GM19099 (cell line): ENCODE measurements around the gene SLC9A1.

Experiments used
- POLR2A ChIP-seq: IDR thresholded peaks from 3 replicates; pipeline ENCODE4 v1.6.1; 2011; ENCODE audit warnings: low read depth; ENCODE audit not compliant: insufficient read length; ENCODE audit errors: extremely low read depth

The SLC9A1 gene

GRCh38 chr1:27154991-27155781 lies at the start of gene SLC9A1:
SLC9A1 (minus strand) TSS chr1:27155125; CDS start chr1:27154334, 791 bp downstream.
- TF ChIP-seq POLR2A = peak; percentile 100

GRCh38 chr1:27203946-27204345 lies 49.0 kb upstream of the SLC9A1 start:
- TF ChIP-seq POLR2A = no peak

GRCh38 chr1:27201295-27201694 lies 46.4 kb upstream of the SLC9A1 start:
- no peak for TF ChIP-seq POLR2A

- TF ChIP-seq POLR2A = no peak
Observed at GRCh38 chr1:27193194-27193593, 38.3 kb upstream of the SLC9A1 start.

GRCh38 chr1:27192039-27192529 lies 37.2 kb upstream of the SLC9A1 start:
- TF ChIP-seq POLR2A = no peak

- no peak for TF ChIP-seq POLR2A
Observed at GRCh38 chr1:27179979-27180378, 25.1 kb upstream of the SLC9A1 start.

- TF ChIP-seq POLR2A = no peak
Observed at GRCh38 chr1:27179379-27179778, 24.5 kb upstream of the SLC9A1 start.

GRCh38 chr1:27176954-27177353 lies 22.0 kb upstream of the SLC9A1 start:
- TF ChIP-seq POLR2A = no peak

- TF ChIP-seq POLR2A = no peak
Observed at GRCh38 chr1:27176323-27176722, 21.4 kb upstream of the SLC9A1 start.

GRCh38 chr1:27166929-27167328 lies 12.0 kb upstream of the SLC9A1 start:
- TF ChIP-seq POLR2A = no peak

- TF ChIP-seq POLR2A = no peak
Observed at GRCh38 chr1:27166351-27166802, 11.5 kb upstream of the SLC9A1 start.

- no peak for TF ChIP-seq POLR2A
Observed at GRCh38 chr1:27163093-27163492, 8.2 kb upstream of the SLC9A1 start.

GRCh38 chr1:27162090-27162489 lies 7.2 kb upstream of the SLC9A1 start:
- TF ChIP-seq POLR2A = no peak

- TF ChIP-seq POLR2A = no peak
Observed at GRCh38 chr1:27161594-27161993, 6.7 kb upstream of the SLC9A1 start.

GRCh38 chr1:27157194-27157593 lies 2.3 kb upstream of the SLC9A1 start:
- TF ChIP-seq POLR2A = no peak

GRCh38 chr1:27154469-27154990 lies 395 bp downstream of the SLC9A1 start:
- TF ChIP-seq POLR2A = no peak
